Measurements from ENCODE around the gene ZMYND15. TPM values are rescaled to one million over a fixed set of nuclear protein-coding genes. Genes with fewer than 3 reads are reported as not detected.

Gene ZMYND15
- total and polyA plus RNA-seq, 2 of the 13 experiments (the other 11 are each of a cell fraction or from before 2014, with no cell fraction given): 0.24 to 2.7 TPM

- H3K79me2 ChIP-seq (ENCODE audit: insufficient read depth, low read length): peaks cover 76% of the 10 kb centered on the region
- 94% methylated on average over 6 of the region's 6 CpGs for WGBS (ENCODE audit: low lambda C conversion rate)
- FAIRE-seq (no peak), DNase-seq (ENCODE audit: low spot score) (no peak), ATAC-seq (no peak)
- H3K4me1 ChIP-seq (ENCODE audit: insufficient read depth, low read length): peaks cover 25% of the 10 kb centered on the region
- no peak overlapping the region for H3K9ac ChIP-seq (ENCODE audit: insufficient read depth, low read depth, low read length)
- H4K20me1 ChIP-seq (ENCODE audit: insufficient read depth, low read length): peaks cover 7% of the 10 kb centered on the region
- in situ Hi-C loops (cut with HindIII; ENCODE audit: extremely low pct_ligation_motif_present, low pct_unique_long_range_greater_than_20kb): no loop called here
- ChIA-PET CTCF (ENCODE audit: low intra/inter-chr PET ratio, low total read pairs) (no interaction called here), POLR2A (no interaction called here)
- peaks cover 13 to 45% of the 10 kb centered on the region in 2 experiments for H3K36me3 ChIP-seq (replicated peaks in 1 of 2; ENCODE audit: control insufficient read depth in 1 of 2, insufficient read depth in 2 of 2, low read length in 2 of 2)
- no peak overlapping the region for H3K4me2 ChIP-seq (ENCODE audit: low read depth, low read length)
- no TSS peak for BruUV-seq (replicated peaks)
- no peak overlapping the region for H3K4me3 ChIP-seq (replicated peaks in 1 of 3; ENCODE audit: insufficient read depth in 1 of 3, low read depth in 2 of 3, low read length in 3 of 3)
- intact Hi-C loops (cut with micrococcal nuclease; ENCODE audit: unreplicated experiment): no loop called here
- H3K27me3 ChIP-seq (ENCODE audit: control insufficient read depth in 1 of 2, insufficient read depth in 2 of 2, low read length in 2 of 2): no peaks in the 10 kb centered on the region
- H3K9me3 ChIP-seq (ENCODE audit: low read length): no peaks in the 10 kb centered on the region
- no peak overlapping the region for H2AFZ ChIP-seq (ENCODE audit: low read length)
- no peak overlapping the region for H3K27ac ChIP-seq (ENCODE audit: extremely low read length, insufficient read depth, low read length)
- TF ChIP-seq ARHGAP35 (CRISPR knock-in tag; IDR thresholded peaks at IDR 0.05; ENCODE audit: borderline replicate concordance) (no peak), ISL2 (CRISPR knock-in tag; IDR thresholded peaks at IDR 0.05) (no peak), ZNF552 (CRISPR knock-in tag; IDR thresholded peaks at IDR 0.05; ENCODE audit: borderline replicate concordance) (no peak), GMEB1 (CRISPR knock-in tag; IDR thresholded peaks at IDR 0.05; ENCODE audit: borderline replicate concordance) (no peak), ZNF331 (CRISPR knock-in tag; IDR thresholded peaks at IDR 0.05) (no peak), PPARG (CRISPR knock-in tag; conservative IDR thresholded peaks at IDR 0.05) (no peak), ZNF646 (CRISPR knock-in tag; IDR thresholded peaks at IDR 0.05) (no peak), IKZF1 (IDR thresholded peaks at IDR 0.05) (no peak), MLXIP (CRISPR knock-in tag; IDR thresholded peaks at IDR 0.05; ENCODE audit: borderline replicate concordance) (no peak)
- TF ChIP-seq, protein P1, sequence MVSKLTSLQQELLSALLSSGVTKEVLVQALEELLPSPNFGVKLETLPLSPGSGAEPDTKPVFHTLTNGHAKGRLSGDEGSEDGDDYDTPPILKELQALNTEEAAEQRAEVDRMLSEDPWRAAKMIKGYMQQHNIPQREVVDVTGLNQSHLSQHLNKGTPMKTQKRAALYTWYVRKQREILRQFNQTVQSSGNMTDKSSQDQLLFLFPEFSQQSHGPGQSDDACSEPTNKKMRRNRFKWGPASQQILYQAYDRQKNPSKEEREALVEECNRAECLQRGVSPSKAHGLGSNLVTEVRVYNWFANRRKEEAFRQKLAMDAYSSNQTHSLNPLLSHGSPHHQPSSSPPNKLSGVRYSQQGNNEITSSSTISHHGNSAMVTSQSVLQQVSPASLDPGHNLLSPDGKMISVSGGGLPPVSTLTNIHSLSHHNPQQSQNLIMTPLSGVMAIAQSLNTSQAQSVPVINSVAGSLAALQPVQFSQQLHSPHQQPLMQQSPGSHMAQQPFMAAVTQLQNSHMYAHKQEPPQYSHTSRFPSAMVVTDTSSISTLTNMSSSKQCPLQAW (CRISPR knock-in tag; IDR thresholded peaks at IDR 0.05): no peak
Measured at GRCh38 chr17:4696437-4696805, 43.2 kb upstream of the ZMYND15 start.
